ENCODE measurements around the gene FXR1.

FXR1 gene

GRCh38 chr3:181007262-181007661 lies 94.8 kb downstream of the FXR1 start:
- DNase-seq (ENCODE audit: low read depth) = no peak

GRCh38 chr3:181008796-181009195 lies 96.3 kb downstream of the FXR1 start:
- DNase-seq (ENCODE audit: low read depth) = no peak

- no peak for DNase-seq (ENCODE audit: low read depth)
These were observed 96.8 kb downstream of the FXR1 start for GRCh38 chr3:181009225-181009624.

GRCh38 chr3:181017690-181018089 lies 105.2 kb downstream of the FXR1 start:
- no peak for DNase-seq (ENCODE audit: low read depth)

- no peak for DNase-seq (ENCODE audit: low read depth)
These were observed 112.7 kb downstream of the FXR1 start for GRCh38 chr3:181025204-181025603.

- no peak for DNase-seq (ENCODE audit: low read depth)
These were observed 118.5 kb downstream of the FXR1 start for GRCh38 chr3:181030948-181031347.

Measured in GM04504 (cell line).